ENCODE data around the gene NMNAT1.

The NMNAT1 gene

DNA sequence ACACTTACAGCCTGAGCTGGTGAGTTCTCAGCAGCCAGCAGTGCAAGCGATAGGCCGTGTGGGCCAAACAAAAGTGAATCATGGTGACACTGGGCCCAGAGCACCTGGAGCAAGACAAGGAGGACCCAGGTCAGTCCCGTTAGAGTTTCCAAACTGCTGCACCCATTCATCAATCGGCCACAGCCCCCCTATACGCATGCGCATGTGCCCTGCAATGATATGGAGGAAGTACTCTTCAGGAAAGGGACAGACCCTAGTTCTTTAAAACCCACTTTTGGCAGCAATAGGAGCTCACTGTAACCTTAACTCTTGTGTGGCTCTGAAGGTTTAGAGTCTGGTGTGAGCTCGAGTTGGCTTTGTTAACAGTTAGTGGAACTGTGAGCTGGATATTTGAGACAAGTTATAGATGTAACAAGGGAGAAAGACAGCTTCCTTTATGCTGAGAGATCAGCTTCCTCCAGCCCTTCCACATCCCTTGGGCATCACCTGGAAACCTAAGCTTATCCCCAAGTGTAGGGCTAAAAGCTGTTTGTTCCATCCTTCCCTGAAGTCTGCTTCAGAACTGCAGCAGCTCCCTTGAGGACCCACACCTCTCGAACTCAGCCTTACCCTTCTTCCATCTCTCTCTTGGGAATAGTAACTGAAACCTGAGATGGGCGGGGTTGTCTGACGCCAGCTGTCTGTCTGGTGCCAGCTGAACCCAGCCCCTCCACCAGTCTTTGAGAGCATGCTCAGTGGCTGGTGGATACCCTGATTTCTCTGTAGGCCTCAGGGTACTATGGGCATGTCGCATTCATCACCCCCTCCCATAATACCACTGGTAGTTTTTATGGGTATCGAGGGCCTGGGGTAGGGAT is 17.7 kb downstream of the NMNAT1 start:
- DNase-seq (ENCODE audit: low spot score): no peak
- peaks cover 6% of the 10 kb centered on the region for H3K4me1 ChIP-seq (ENCODE audit: insufficient read depth, poor library complexity, severe bottlenecking)
- no peak for ATAC-seq (ENCODE audit: low read depth)

DNA sequence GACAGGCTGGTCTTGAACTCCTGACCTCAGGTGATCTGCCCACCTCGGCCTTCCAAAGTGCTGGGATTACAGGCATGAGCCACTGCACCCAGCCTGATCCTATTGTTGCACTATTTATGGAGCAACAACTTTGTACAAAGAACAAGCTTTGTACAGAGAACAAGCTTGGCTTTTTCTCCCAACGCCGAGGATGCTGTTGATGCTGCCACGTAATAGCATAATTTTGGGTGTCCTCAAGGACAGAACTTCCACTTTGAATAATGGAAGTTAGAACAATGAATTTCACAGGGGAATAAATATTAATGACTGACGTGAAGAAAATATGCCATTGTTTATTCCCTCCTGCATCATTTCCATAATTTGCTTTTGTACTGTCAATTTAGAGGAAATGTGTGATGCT is 41.0 kb downstream of the NMNAT1 start:
- H3K27ac ChIP-seq (ENCODE audit: poor library complexity, severe bottlenecking): no peak overlapping the region
- peaks cover 26% of the 10 kb centered on the region for H3K36me3 ChIP-seq (ENCODE audit: low read depth)
- no peaks in the 10 kb centered on the region for H3K27me3 ChIP-seq (ENCODE audit: insufficient read depth, poor library complexity, severe bottlenecking)
- H3K4me1 ChIP-seq (ENCODE audit: insufficient read depth, poor library complexity, severe bottlenecking): no peaks in the 10 kb centered on the region
- H3K9me3 ChIP-seq (ENCODE audit: severe bottlenecking): no peaks in the 10 kb centered on the region
- DNase-seq (ENCODE audit: low spot score): no peak
- H3K4me3 ChIP-seq (ENCODE audit: severe bottlenecking): no peak overlapping the region
- no peak for ATAC-seq (ENCODE audit: low read depth)
- no peak for TF ChIP-seq CTCF (IDR thresholded peaks at IDR 0.05; ENCODE audit: poor library complexity, severe bottlenecking)

More for the DNA sequence above, 17.7 kb downstream of the NMNAT1 start:
- H3K27ac ChIP-seq (ENCODE audit: poor library complexity, severe bottlenecking): no peak overlapping the region
- 0 out of 2 replicates have a peak, but pooled peaks cover 2% of the 10 kb centered on the region for H3K36me3 ChIP-seq (ENCODE audit: low read depth)
- H3K27me3 ChIP-seq (ENCODE audit: insufficient read depth, poor library complexity, severe bottlenecking): no peaks in the 10 kb centered on the region
- H3K4me3 ChIP-seq (ENCODE audit: severe bottlenecking): no peak overlapping the region
- H3K9me3 ChIP-seq (ENCODE audit: severe bottlenecking): no peaks in the 10 kb centered on the region
- TF ChIP-seq CTCF (IDR thresholded peaks at IDR 0.05; ENCODE audit: poor library complexity, severe bottlenecking): no peak

- TF ChIP-seq CTCF (IDR thresholded peaks at IDR 0.05; ENCODE audit: poor library complexity, severe bottlenecking): no peak
- Histone ChIP-seq H3K9me3 (ENCODE audit: severe bottlenecking) (no peaks in the 10 kb centered on the region), H3K4me3 (ENCODE audit: severe bottlenecking) (no peak overlapping the region), H3K4me1 (ENCODE audit: insufficient read depth, poor library complexity, severe bottlenecking) (no peaks in the 10 kb centered on the region), H3K27me3 (ENCODE audit: insufficient read depth, poor library complexity, severe bottlenecking) (no peaks in the 10 kb centered on the region), H3K27ac (ENCODE audit: poor library complexity, severe bottlenecking) (no peak overlapping the region), H3K36me3 (ENCODE audit: low read depth) (peaks cover 25% of the 10 kb centered on the region)
- DNase-seq (ENCODE audit: low spot score) (no peak), ATAC-seq (ENCODE audit: low read depth) (no peak)
Observed at GRCh38 chr1:9985001-9985400, 41.7 kb downstream of the NMNAT1 start.

DNA sequence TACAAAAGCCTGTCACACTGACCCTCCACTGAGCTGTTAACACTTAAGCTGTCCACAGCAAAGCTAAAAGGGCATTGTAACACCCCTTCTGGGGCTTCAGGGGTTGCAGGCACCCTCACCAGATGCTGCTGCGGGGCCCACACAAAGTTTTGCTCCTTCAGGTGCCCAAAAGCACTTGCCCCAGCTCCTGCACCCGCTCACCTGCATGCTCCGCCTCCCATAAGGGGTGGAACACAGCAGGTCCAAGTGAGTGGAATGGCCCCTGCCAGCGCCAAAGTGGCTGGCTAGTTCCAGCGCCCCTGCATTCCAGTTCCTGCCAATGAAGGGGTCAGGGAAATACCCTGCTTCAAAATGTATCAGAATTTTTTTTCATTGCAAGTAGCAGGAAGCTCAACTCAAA is 46.5 kb downstream of the NMNAT1 start:
- no peaks in the 10 kb centered on the region for H3K9me3 ChIP-seq (ENCODE audit: severe bottlenecking)
- H3K27ac ChIP-seq (ENCODE audit: poor library complexity, severe bottlenecking): no peak overlapping the region
- DNase-seq (ENCODE audit: low spot score) (no peak), ATAC-seq (ENCODE audit: low read depth) (no peak)
- H3K4me1 ChIP-seq (ENCODE audit: insufficient read depth, poor library complexity, severe bottlenecking): no peaks in the 10 kb centered on the region
- no peak overlapping the region for H3K4me3 ChIP-seq (ENCODE audit: severe bottlenecking)
- no peaks in the 10 kb centered on the region for H3K36me3 ChIP-seq (ENCODE audit: low read depth)
- no peak for TF ChIP-seq CTCF (IDR thresholded peaks at IDR 0.05; ENCODE audit: poor library complexity, severe bottlenecking)
- H3K27me3 ChIP-seq (ENCODE audit: insufficient read depth, poor library complexity, severe bottlenecking): no peaks in the 10 kb centered on the region

- no peaks in the 10 kb centered on the region for H3K9me3 ChIP-seq (ENCODE audit: severe bottlenecking)
- no peak for TF ChIP-seq CTCF (IDR thresholded peaks at IDR 0.05; ENCODE audit: poor library complexity, severe bottlenecking)
- no peak overlapping the region for H3K4me3 ChIP-seq (ENCODE audit: severe bottlenecking)
- no peaks in the 10 kb centered on the region for H3K36me3 ChIP-seq (ENCODE audit: low read depth)
- DNase-seq (ENCODE audit: low spot score): no peak
- H3K27me3 ChIP-seq (ENCODE audit: insufficient read depth, poor library complexity, severe bottlenecking): no peaks in the 10 kb centered on the region
- no peak for ATAC-seq (ENCODE audit: low read depth)
- H3K4me1 ChIP-seq (ENCODE audit: insufficient read depth, poor library complexity, severe bottlenecking): no peaks in the 10 kb centered on the region
- no peak overlapping the region for H3K27ac ChIP-seq (ENCODE audit: poor library complexity, severe bottlenecking)
Observed at GRCh38 chr1:9990944-9991343, 47.7 kb downstream of the NMNAT1 start.

All from RWPE2 (cell line).